ENCODE data around the gene PLD6. TPM values are rescaled to one million over a fixed set of nuclear protein-coding genes. Genes with fewer than 3 reads are reported as not detected.

PLD6 gene
- total RNA-seq, 4 donors from 2014 or later, result 6.0 to 11.1 (median 8.2) TPM

DNA sequence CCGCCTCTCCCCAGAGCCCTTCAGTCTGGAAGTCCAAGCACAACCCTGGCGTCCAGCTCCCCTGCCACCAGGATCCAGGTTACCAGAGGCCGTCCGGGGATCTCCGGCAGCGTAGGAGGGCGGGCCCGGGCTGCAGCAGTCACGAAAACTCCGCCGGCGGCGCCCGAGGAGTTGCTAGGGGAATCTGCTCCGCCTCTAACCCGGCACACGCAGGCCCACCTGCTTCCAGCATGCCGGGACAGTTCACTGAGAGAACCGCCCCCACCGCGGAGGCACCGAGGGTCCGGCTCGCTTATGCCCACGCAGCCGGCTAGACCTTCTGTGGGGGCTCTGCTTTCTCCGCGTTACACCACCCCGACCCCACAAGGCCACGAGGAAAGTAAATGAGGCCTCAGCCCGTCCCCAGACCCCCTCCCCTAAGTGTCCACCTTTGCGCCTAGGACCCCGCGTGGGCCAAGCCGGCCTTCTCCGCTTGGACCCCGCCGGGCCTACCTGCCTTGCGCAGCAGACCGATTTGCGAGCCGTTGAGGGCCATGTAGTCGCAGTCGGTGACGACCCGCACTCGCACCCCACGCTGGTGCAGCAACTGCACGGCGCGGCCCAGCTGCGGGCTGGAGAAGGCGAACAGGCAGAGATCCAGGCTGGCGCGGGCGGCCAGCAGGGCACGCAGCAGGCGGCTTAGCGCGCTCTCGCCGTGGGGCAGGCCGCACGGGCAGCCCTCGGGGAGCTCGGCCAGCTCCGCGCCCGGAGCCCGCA, 587 bp downstream of the PLD6 start:
- no peaks in the 10 kb centered on the region for H3K9me3 ChIP-seq
- H3K36me3 ChIP-seq, result peaks cover 0 to 23% (median 0%) of the 10 kb centered on the region in 3 donors
- WGBS, 2 donors, result 14 to 28% methylated on average over 30 to 68 of the region's 70 CpGs
- H3K4me3 ChIP-seq, result peak overlapping the region; percentile 47 to 69 (median 60)
- peak; percentile 36 to 42 for DNase-seq (ENCODE audit: low spot score in 2 of 2)
- peak overlapping the region; percentile 76 to 96 (median 92) for H3K27ac ChIP-seq
- TF ChIP-seq, protein P1, sequence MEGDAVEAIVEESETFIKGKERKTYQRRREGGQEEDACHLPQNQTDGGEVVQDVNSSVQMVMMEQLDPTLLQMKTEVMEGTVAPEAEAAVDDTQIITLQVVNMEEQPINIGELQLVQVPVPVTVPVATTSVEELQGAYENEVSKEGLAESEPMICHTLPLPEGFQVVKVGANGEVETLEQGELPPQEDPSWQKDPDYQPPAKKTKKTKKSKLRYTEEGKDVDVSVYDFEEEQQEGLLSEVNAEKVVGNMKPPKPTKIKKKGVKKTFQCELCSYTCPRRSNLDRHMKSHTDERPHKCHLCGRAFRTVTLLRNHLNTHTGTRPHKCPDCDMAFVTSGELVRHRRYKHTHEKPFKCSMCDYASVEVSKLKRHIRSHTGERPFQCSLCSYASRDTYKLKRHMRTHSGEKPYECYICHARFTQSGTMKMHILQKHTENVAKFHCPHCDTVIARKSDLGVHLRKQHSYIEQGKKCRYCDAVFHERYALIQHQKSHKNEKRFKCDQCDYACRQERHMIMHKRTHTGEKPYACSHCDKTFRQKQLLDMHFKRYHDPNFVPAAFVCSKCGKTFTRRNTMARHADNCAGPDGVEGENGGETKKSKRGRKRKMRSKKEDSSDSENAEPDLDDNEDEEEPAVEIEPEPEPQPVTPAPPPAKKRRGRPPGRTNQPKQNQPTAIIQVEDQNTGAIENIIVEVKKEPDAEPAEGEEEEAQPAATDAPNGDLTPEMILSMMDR (IDR thresholded peaks at IDR 0.05), result no peak
- no peak for TF ChIP-seq POLR2A (IDR thresholded peaks at IDR 0.05)
- TF ChIP-seq EP300 (IDR thresholded peaks at IDR 0.05), result peak in 1 of 2 donors; percentile 8
- H3K4me1 ChIP-seq, result peaks cover 0 to 67% (median 33%) of the 10 kb centered on the region in 4 donors
- H3K27me3 ChIP-seq, result no peaks in the 10 kb centered on the region

DNA sequence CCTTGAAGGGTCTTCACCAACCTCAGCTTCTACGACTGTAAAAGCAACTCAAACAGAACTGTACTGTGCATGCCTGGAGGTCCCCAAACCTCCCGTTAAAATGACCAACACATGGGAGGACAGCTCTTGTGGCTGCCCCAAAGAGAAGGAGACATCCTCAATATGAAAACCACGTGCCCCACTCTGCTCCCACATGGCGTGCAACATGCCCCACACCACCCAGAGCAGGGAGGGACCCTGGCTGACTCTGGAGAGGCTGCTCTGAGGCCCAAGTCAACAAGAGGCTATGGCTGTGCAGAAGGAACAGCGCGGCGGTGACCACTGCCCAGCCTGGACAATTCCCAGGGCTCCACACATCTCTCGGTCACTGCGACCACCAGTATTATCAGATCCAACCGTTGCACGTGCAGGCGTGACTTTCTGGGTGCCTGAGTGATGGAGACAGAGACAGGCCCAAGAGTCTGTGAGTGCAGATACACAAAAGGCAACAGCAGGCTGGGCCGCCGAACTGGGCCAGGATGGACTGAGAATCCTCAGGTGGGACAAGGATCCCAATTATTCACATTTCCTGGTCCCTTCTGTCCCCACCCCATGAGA, 1.4 kb downstream of the PLD6 start:
- H3K9me3 ChIP-seq, result no peaks in the 10 kb centered on the region
- no peak for DNase-seq (ENCODE audit: low spot score in 2 of 2)
- peaks cover 0 to 16% (median 0%) of the 10 kb centered on the region in 3 donors for H3K36me3 ChIP-seq
- TF ChIP-seq EP300 (IDR thresholded peaks at IDR 0.05) (no peak), POLR2A (IDR thresholded peaks at IDR 0.05) (no peak)
- TF ChIP-seq, protein P1 (IDR thresholded peaks at IDR 0.05), result no peak
- H3K27me3 ChIP-seq, result no peaks in the 10 kb centered on the region
- peaks cover 0 to 74% (median 37%) of the 10 kb centered on the region in 4 donors for H3K4me1 ChIP-seq
- H3K27ac ChIP-seq, result peak overlapping the region; percentile 76 to 96 (median 92)
- 59 to 77% methylated on average over 3 to 10 of the region's 14 CpGs for WGBS, 2 donors
- H3K4me3 ChIP-seq, result peak overlapping the region; percentile 47 to 69 (median 60)

DNA sequence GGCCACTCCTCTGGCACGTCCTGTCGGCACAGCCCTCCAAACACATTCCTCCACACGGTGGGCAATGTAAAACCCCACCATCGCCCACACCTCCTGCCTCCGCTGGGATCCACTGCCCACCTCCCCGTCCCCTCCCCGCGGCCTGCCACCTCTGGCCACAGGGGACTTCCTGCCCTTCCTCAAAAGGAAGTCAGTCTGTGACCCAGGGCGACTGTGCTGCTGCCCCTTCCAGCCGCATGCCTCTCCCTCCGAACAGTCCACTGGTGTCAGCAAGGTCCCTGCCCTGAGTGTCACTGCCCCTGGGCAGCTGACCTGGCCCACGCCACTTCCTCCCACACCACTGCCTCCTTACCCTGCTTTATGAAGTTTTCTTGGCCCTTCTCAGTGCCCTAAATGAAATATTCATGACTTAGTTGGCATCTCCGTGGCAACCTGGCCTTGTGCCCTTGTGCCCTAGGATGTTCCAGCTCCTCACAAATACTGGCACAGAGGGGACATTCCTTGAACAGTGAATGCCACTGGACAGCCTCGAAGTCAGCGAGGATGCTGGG, 2.0 kb downstream of the PLD6 start:
- H3K27me3 ChIP-seq, result no peaks in the 10 kb centered on the region
- H3K36me3 ChIP-seq, result peaks cover 0 to 15% (median 0%) of the 10 kb centered on the region in 3 donors
- H3K4me1 ChIP-seq, result peaks cover 0 to 79% (median 37%) of the 10 kb centered on the region in 4 donors
- no peak overlapping the region for H3K4me3 ChIP-seq
- WGBS, 2 donors, result 48 to 50% methylated on average over 13 to 15 of the region's 15 CpGs
- no peaks in the 10 kb centered on the region for H3K9me3 ChIP-seq
- H3K27ac ChIP-seq, result peak overlapping the region in 3 of 4 donors; percentile 1 to 96 (median 95)
- peak in 1 of 2 donors; percentile 59 for TF ChIP-seq EP300 (IDR thresholded peaks at IDR 0.05)
- TF ChIP-seq, protein P1 (IDR thresholded peaks at IDR 0.05), result no peak
- no peak for DNase-seq (ENCODE audit: low spot score in 2 of 2)

DNA sequence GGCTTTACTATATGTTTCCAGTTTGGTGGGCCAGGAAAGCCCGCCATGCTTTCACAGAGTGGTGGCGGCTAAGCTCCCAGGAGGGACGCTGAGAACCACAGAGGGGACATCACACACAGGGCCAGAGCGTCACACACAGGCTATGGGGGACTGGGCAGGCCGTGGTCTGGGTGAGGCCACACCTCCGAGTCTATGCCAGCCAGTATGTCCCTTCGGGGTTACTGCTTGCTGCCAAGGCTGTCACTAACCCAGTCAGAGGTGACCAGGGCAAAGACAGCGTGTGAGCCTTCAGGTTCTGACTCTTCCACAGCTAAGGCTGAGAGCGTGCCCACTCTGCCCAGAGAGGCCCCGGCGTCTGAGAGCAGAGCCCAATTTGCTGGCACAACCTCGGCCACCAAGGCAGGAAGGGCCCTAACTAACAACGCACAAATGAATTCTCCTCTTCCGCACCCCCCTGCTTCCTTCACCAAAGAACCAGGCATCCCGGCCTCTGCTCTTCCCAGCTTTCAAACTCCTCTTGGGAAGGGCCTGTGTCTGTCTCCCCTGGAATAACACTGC, 2.9 kb downstream of the PLD6 start:
- peaks cover 0 to 15% (median 0%) of the 10 kb centered on the region in 3 donors for H3K36me3 ChIP-seq
- no peak overlapping the region for H3K4me3 ChIP-seq
- WGBS, 2 donors, result 76% methylated on average over 10 to 13 of the region's 15 CpGs
- no peaks in the 10 kb centered on the region for H3K27me3 ChIP-seq
- peak overlapping the region in 2 of 4 donors; percentile 95 to 96 for H3K27ac ChIP-seq
- no peaks in the 10 kb centered on the region for H3K9me3 ChIP-seq
- TF ChIP-seq POLR2A (IDR thresholded peaks at IDR 0.05), result no peak
- TF ChIP-seq, protein P1 (IDR thresholded peaks at IDR 0.05), result no peak
- peaks cover 0 to 79% (median 37%) of the 10 kb centered on the region in 4 donors for H3K4me1 ChIP-seq
- no peak for DNase-seq (ENCODE audit: low spot score in 2 of 2)

Measured in tibial nerve (tissue), 4 donors.